ENCODE results near the gene LRMDA.

Gene LRMDA

DNA sequence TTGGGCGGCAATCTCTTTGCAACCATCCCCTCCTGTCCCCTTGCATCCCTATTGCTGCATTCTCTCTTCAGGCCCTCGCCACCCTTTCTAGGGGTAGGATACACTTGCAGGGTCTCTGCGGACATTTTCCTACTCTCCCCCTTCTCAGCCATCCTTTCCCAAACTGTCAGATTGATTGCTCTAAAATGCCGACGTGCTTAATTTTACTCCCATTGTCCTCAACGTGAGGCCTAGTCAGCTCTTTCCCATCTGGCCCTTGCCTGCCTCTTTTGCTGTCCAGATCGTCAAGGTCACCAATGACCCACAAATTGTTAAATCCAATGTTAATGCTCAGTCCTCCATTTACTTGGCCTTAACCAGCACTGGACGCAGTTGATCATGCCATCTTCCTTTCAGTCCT lies 12.7 kb upstream of the LRMDA start:
- no peak for DNase-seq (ENCODE audit: low read depth, low spot score)

DNA sequence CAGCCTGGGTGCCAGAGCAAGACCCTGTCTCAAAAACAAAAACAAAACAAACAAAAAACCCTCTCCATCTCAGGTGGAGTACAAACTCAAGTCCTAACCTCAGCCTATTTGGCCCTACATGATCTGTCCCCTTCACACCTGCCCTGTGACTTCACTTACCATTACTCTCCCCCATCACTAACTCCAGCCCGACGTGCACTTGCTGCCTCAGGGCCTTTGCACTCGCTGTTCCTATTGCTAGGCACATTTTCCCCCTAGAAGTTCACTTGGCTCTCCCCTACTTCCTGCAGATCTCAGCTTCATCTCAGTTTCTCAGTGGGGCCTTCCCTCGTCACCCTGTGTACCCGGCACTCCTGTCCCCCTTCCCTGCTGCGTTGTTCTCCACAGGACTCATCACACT lies 8.5 kb upstream of the LRMDA start:
- no peak for DNase-seq (ENCODE audit: low read depth, low spot score)

DNA sequence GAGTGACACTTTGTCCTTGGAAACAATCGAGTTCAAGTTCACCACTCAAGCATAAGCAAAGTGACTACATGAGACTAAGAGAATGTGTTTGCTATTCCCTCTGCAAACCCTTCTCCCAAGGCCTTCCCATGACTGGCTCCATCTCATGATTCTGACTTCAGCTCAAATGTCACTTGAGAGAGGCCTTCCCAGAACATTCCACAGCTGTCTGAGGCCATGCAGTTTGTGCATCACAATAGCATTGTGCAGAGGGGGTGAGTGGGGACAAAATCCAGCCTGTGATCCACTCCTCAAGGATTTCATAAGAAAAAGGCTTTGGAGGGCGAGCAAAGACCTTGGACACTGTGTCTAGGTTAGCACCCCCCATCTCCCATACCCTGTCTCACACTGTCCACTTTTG lies 6.9 kb upstream of the LRMDA start:
- DNase-seq (ENCODE audit: low read depth, low spot score), result no peak

DNA sequence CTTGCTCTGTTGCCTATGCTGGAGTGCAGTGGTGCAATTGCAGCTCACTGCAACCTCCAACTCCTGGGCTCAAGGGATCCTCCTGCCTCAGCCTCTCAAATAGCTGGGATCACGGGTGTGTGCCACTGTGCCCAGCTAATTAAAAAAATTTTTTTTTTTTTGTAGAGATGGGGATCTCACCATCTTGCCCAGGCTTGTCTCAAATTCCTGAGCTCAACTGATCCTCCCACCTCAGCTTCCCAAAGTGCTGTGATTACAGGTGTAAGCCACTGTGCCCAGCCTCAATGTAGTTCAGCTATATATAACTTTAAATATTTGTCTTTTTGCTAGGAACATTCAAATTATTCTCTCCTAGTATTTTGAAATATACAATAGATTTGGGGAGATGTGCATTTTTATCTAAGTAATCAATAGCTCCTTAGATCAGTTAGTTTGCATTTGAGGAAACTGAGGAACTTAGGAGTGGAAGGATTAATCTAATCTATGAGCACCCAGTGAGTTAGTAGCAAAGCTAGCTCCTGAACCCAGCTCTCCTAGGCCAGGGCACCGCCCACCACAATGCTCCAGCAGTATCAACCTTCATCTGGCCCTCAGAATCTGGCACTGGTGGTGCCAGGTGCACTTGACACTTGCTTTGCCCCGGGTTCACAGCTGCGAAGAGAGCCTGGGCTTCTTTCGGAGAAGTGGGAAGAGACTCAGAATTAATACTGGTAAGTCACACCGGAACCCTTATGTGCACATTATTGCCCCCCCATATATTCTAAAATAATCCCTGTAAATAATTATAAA lies 5.9 kb upstream of the LRMDA start:
- DNase-seq (ENCODE audit: low read depth, low spot score), result no peak

DNA sequence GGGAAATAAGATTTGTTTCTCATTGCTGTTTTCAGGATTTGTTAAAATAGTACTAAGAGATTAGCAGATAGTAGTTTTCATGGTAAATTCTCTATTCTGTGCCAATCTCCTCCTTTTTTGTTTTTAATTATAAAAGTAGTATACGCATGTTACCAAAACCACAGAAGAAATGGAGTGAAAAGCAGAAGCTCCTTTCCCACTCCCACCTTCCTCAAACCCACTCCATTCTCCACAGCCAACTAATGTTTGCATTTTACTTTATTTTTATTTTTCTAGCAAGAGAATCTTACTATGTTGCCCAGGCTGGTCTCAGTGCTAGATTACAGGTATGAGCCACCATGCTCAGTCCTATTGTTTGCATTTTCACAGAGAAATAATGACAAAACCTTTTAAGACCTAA lies 4.5 kb upstream of the LRMDA start:
- no peak for DNase-seq (ENCODE audit: low read depth, low spot score)

DNA sequence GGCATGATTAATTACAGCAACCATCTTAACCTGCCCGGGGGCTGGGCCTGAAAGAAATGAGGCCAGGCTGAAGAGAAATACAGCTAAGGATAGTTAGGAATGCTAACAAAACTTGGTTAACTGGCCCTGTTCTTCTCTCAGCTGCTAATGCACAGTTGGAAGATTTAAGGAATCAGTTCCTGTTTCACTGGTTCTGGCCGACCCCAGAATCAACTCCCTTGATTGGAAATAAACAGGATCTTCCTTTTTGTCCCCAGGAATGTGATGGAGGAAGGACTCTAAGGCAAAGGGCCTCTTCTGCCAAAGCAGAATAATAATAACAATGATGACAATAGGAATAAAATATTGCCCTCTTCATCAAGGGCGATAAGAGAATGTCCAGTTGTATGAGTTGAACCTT lies 3.5 kb upstream of the LRMDA start:
- no peak for DNase-seq (ENCODE audit: low read depth, low spot score)

DNA sequence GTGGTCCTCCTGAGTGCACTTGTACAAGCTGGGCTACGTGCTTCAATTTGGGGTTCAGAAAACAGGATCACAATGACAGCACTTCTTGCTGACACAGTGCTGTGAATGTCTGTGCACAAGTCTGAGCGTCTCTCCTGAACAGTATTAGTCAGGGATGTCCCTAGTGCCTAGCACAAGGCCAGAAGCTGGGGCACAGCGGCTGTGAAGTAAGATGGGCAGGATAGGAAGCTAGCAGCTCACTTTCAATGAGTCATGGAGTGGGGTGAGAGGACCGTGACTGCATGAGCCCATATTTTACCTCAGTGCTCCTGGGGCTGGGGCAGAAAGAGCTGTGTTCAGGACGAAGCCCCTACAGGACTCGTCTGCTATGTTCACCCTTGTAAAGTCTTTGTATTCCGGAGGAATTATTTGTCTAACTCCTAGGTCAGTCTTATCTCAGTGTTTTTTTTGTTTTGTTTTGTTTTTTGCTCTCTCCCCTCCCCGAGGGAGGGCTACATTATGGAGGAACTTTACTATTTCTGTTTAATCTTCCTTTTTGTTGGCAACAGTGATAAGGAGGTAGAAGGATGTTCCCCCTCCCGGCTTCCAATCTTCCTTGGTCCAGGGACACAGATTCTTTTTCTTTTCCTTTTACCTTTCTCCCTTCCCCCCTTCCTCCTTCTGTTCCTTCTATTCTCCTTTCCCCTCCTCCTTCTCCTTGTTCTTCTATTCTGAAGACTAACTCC lies 2.8 kb upstream of the LRMDA start:
- no peak for DNase-seq (ENCODE audit: low read depth, low spot score)

DNA sequence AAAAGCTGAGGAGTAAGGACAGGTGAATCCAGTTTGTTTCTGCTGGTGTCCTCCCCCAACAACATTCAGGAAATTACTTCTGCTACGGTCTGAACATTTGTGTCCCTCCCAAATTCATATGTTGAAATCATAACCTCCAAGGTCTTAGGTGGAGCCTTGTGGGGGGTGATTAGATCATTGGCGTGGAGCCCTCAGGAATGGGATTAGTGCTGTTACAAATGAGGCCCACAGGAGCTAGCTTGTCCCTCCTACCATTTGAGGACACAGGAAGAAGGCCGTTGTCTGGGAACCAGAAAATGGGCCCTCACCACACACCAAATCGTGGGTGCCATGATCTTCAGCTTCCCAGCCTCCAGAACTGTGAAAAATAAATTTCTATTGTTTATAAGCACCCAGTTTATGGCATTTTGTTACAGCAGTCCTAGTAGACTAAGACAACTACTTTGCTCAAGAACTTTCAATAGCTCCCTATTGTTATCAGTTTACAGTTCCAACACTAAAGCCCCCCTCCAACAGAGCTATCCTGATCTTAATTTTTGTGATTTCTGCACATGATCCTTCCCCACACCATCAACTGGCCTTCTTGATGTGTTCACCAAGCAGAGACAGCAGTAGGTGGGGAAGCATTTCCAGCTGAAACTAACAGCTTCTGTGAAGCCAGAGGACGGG lies 2.1 kb upstream of the LRMDA start:
- no peak for DNase-seq (ENCODE audit: low read depth, low spot score)

DNA sequence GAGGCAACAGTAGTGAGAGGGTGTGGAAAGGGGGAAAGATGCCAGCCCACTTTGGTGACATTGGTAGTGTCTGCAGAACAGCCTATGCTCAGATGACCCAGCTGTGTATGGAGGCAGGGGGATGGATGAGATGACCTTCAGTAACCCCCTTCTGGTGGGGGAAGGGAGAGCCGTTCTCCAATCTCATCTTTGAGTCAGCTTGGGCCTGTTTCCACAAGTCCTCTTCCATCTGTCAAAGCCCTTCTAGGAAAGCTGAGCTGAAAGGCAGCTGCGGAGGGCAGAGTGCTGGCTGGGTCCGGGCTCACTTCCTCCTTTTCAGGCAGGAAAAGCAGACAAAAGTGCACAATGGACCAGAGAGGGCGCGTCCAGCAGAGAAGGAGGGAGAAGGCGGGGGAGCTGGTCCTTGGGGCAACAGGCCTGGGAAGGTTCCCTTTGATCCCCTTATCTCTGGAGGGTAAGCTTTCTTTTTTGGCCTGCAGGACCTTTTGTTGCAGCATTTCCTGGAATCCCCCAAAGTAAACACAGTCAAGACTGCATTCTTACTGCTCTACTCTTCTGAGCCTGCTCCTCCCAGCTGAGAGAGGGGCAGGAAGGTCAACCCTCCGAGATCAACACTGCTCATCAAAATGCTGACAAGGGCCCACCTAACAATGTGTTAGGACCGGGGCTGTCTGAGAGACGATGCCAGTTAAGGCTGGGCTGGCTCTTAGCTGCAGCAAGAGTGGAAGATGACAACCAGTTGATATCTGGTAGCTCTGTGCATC lies 1.2 kb upstream of the LRMDA start:
- no peak for DNase-seq (ENCODE audit: low read depth, low spot score)

DNA sequence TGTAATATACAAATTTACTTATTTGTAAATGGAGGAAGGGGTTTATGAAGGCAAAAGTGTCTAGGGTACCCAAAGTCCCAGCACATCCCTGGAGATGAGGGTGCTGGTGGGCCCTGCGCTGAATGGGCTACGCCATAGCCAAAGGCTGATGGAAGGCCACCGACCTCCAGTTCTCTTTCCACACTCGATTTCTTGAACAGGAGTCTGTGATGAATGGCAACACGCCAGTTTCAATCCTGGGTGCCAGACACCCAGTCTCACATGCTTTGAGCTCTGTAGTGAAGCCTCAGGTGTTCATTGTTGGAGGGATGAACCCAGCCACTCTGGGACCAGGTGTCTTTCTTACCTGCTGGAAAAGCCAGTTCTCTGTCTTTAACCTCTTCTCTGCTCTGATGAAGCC lies 752 bp downstream of the LRMDA start:
- no peak for DNase-seq (ENCODE audit: low read depth, low spot score)

DNA sequence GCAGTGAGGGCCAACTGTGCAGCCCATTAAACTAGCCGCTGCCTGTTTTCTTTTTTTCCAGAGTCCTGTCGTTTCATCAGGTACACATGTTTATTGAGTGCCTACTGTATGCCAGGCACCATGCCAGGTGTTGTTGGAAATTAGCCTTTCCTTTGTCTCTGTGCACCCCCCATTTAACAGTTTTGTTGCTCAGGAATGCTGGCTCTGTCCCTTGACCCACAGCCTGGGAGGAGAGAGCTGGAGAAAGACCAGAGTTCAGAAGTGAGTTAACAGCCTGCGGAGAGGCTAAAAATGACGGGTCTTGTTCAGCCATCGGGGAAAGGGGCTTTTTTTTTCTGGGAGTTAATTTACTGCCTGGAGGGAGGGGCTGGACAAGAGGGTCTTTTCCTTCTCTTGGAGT lies 1.3 kb downstream of the LRMDA start:
- no peak for DNase-seq (ENCODE audit: low read depth, low spot score)

DNA sequence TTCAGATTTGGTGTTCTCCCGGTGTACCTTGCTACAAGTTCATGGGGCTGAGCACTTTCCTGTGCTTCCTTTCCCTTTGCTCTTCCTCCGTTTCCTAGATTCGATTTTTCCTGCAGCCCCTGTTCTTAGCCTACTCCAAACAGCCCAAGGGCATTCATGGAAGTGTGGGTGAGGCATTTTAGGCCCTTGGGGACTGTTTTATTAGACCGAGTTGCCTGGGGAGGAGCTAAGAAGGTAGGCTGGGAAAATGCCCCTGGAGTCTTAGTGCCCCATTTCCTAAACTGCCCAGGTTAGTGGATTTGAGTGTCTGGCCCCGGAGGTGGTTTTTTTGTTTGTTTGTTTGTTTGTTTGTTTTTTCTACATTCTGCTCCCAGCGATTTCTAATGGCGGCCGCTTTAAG lies 1.8 kb downstream of the LRMDA start:
- no peak for DNase-seq (ENCODE audit: low read depth, low spot score)

DNA sequence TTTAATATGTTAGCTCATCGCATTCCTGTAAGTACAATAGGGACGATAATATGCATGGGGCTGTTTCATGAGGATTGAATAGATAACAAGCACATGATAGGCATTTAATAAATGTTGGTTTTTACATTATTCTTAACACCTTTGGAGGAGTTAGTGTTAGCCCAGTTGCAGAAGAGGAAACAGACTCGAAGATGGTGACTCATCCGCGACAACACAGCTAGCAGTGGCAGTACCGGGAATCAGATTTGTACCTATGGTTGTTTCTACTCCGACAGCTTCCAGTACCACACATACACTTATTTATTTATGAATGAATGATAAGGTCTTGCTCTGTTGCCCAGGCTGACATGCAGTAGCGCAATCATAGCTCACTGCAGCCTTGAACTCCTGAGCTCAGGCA lies 2.9 kb downstream of the LRMDA start:
- DNase-seq (ENCODE audit: low read depth, low spot score), result no peak

DNA sequence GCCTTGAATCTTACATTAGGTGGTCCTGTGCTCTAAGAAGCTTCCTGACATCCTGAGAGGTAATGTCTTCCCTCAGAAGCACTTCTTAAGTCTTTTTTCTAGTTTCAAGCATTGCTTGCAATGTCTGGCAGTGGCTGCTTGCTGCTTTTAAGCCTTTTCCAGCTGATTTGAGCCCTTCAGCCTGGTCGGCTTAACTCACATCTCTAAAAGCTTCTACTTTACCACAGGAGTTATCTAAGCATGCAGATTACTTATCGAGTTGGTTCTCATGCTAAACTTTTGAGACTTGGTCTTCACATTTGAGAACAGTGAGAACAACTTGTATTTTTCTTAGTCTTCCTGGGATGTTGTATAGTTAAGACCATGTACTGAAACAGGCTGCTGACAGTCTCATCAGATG lies 3.9 kb downstream of the LRMDA start:
- DNase-seq (ENCODE audit: low read depth, low spot score), result no peak

DNA sequence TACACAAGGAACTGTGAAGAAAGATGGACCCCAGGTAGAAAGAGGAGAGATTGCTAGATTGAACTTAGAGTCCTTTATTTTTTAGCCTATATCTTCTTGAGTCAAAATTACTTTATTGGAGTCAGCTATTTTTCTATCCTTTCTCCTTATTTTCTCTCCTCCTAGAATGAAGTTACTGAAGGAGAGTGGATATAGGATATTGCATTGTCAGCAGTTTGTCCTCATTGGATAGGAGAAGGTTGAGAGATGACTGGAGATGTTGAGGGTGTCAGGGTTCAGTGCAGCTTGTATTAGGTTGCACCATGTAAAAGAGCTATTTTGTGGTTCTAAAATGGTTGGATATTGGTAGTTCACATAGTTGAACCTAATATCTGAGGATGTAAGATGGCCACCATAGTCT lies 5.5 kb downstream of the LRMDA start:
- no peak for DNase-seq (ENCODE audit: low read depth, low spot score)

DNA sequence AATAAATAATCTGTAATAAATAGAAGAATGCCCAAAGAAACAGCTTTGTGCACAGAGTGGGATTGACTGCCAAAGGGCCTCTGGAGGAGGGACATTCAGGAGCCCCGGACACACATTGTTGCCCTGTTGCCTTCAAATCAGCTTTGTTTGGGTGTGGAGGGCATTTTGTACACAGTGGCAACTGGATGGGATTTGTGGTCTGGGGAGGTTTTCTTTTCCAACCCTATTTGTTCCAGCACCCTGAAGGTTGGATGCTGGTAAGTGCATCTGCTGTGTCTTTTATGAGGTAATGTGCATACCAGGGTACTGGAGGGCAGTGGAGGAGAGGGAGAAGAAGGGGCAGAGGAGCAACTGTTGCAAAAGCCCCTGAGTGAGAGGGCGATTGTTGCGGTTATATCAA lies 6.3 kb downstream of the LRMDA start:
- no peak for DNase-seq (ENCODE audit: low read depth, low spot score)

DNA sequence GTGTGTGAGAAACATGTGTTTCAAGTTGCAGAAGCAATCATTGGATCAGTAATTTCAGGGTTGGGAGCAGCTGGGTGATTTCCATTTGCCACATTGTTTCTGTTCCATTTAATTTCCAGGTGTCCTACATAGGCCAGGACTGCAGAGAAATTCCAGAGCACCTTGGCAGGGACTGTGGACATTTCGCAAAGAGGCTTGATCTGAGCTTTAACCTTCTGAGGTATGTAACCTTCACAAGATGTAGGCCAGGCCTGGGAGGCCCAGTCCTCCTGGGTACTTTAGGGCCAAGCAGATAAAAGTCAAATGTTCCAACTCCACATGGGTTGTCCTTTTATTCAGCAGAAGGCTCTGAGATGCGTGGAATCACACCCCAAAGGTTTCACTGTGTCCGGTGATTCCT lies 6.9 kb downstream of the LRMDA start:
- DNase-seq (ENCODE audit: low read depth, low spot score), result no peak

DNA sequence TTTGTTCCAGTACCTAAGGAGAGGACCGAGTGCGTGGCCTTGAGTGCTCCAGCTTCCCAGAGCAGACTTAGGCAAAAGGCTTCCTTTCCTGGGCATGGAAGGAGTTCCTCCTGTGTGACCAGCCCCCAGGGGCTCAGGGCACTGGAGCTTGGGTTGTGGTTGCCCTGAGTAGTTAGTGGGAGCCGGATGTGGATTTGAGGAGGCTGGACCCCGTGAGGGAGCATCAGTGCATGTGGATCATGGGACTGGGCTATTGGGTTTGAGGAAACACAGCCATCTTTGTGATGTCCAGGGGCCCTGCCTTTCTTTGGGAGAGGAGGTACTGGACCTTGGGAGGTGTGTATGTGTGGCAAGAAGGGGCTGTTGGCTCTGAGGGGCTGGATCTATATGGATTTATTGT lies 8.4 kb downstream of the LRMDA start:
- DNase-seq (ENCODE audit: low read depth, low spot score), result no peak

DNA sequence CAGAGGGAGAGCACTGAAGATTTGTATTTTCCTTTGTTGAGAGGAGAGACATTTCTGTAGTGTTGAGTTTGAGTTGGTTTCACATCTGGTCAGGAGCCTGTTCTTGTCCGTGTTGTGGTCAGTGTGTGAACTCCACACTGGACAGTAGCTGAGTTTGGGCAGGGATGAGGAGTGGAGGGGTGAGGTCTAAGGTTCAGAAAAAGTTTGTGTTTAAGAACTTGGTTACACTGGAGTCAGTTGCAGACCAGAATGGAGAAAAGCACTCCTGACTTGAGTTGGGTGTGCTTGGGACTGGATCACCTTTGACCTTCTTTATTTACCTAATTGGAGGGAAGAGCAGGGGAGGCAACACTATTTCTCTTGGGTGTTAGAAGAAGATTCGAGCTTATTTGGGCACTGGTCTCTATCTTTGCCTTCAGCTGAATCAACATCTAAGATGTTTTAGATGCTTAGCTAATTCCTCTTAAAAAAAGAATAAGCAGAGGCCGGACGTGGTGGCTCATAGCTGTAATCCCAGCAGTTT lies 8.9 kb downstream of the LRMDA start:
- DNase-seq (ENCODE audit: low read depth, low spot score), result no peak

DNA sequence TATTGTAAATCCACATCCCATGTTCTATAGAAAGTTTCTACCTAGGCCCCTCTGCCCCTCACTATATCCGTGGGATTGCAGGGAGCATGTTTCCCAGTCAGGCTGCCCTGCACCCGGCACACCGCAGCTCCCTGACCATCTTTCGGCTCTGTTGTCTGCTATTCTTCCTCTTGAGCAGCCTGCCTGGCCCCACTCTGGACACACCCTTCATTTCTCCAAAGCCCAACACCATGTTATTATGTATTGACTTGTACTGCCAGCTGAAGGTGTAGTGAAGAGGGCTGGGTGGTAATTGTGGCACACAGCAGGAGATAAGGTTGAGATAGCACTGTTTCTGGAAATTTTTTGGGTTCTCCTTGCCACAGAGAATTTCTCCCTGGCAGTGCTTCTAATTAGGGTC lies 9.8 kb downstream of the LRMDA start:
- DNase-seq (ENCODE audit: low read depth, low spot score), result no peak

DNA sequence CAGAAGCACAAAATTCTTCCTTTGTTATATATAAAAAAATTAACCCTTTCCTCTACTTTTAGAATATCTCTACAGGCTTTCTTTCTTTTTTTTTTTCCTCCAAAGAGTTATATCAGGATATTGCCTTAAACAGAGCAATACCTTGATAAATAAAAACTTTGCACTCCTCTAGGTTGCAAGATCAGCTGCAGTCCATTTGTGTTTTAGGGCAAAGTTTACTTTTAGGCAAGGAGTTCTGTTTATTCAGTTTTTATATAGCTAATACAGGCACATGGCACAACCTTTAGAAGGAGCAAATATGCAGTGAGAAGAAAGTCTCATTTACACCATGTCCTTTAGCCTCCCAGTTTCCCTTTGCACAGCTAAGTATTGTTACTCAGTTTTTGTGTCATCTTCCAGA lies 10.3 kb downstream of the LRMDA start:
- DNase-seq (ENCODE audit: low read depth, low spot score), result no peak

DNA sequence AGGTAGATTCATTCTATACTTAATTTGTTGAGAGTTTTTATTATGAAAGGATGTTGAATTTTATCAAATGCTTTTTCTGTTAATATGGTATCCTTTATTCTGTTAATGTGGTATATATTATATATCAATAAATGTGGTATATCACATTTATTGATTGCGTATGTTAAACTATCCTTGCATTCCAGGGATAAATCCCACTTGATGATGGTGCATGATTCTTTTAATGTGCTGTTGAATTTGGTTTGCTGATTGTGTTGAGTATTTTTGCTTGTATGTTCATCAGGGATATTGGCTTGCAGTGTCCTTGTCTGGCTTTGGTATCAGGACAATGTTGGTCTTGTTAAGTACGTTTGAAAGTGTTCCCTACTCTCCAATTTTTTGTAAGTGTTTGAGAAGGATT lies 11.9 kb downstream of the LRMDA start:
- DNase-seq (ENCODE audit: low read depth, low spot score), result no peak

Measured in astrocyte of the hippocampus (primary cell).